NCI-H1930 (cell line): ENCODE data around the gene CAP1.

Experiments used
- DNase-seq, 2 experiments: peaks; one replicate each; lab custom pipeline; 2025; lab: John Stamatoyannopoulos, UW

Gene CAP1

GRCh38 chr1:40096977-40097782 is 56.7 kb downstream of the CAP1 start, which contains the start of gene PPT1:
Gene PPT1 (minus strand): TSS chr1:40097252. CDS start chr1:40097238, 14 bp downstream.
- peak; percentile 55 to 79 for DNase-seq

GRCh38 chr1:40102038-40102437 is 61.5 kb downstream of the CAP1 start:
- no peak for DNase-seq

DNA sequence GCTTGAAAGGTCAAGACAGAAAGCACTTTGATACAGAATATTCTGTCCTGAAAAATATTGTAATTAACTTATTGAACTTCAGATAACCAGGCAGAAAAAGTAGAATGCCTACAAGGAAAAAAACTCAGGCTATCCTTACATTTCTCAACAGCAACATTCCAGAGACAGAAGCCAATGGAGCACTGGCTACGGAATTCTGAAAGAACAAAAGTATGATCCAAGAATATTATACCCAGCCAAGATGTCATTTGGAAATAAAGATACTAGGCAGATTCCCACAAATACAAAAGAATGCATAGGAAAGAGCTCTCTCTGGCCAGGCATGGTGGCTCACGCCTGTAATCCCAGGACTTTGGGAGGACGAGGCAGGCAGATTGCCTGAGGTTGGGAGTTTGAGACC is 62.4 kb downstream of the CAP1 start:
- DNase-seq, result no peak

DNA sequence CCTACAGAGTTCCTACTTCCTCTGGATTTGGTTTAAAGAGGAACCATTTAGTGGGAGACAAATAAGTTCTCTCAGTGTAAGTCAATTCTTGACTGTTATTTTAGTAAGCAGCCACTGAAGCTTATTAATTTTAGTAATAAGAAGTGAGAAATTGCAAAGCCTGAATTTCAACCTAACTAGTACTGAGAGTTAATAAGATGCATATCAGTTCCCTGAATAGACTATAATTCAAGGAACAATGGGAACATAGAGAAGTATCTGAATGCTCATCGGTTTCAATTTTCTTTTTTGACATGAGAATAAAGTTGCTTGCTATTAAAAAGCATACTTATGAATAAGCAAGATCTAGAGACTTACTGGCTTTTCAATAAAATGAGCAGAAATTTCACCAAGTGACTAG is 64.5 kb downstream of the CAP1 start:
- no peak for DNase-seq

GRCh38 chr1:40107290-40107959 is 66.9 kb downstream of the CAP1 start:
- no peak for DNase-seq

GRCh38 chr1:40110389-40110788 is 69.9 kb downstream of the CAP1 start:
- DNase-seq, result no peak

DNA sequence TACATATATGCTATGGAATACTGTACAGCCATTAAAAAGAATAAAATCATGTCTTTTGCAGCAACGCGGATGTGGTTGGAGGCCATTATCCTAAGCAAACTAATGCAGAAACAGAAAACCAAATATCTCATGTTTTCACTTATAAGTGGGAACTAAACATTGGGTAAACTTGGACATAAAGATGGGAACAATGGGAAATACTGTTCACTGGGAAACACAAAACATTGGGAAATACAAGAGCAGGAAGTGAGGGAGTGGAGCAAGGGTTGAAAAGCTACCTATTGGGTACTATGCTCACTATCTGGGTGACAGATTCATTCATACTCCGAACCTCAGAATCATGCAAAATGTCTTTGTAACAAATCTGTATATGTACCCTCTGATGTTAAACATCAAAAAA is 73.9 kb downstream of the CAP1 start:
- no peak for DNase-seq

- no peak for DNase-seq
Observed at GRCh38 chr1:40120128-40120527, 79.6 kb downstream of the CAP1 start.
